ENCODE data around the gene NOTUM. TPM values are rescaled to one million over a fixed set of nuclear protein-coding genes. Genes with fewer than 3 reads are reported as not detected.

NOTUM gene
- total and polyA plus RNA-seq, 2 experiments from 2014 or later, result 0.29 to 1.6 TPM

DNA sequence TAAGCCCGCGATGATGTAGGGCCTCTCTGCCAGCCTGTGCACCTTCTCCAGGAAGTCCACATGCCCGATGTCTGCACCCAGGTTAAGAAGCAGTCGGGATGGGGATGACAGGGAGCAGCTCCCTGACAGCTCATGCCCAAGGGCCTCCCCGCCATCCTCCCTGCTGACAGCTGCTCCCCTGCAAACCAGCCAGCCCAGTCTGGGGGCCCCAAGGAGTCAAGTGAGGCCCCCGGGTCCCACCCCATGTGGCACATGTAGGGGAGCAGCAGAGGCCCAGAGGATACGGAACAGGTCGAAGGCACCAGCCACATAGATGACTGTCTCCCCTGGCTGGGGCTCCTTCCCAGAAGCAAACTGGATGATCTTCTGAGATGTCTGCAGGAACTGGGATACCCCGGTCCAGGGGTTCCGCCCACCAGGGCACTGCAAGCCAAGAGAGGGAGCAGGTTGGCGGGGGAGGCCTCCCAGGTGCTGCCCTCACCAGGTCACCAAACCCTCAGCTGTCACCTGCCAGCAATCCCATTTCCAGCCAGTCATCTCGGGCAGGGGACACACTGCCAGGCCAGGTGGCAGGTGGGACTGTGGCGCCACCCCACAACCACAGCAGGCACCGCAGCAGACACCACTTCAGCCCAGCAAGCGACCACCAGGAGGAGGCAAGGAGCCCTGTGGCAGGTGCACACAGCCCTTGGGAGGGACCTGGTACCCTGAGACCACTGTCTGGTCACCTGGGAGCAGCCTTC, 54.3 kb downstream of the NOTUM start:
- Mint-ChIP-seq H3K27me3 (ENCODE audit: insufficient read depth, low read depth, poor library complexity) (peaks cover 10% of the 10 kb centered on the region), H3K4me1 (peaks cover 3% of the 10 kb centered on the region; the same call in 1 of the 3 replicates), H3K27ac (no peak overlapping the region), H3K4me3 (no peak overlapping the region), H3K36me3 (ENCODE audit: low read depth) (no peaks in the 10 kb centered on the region), H3K9me3 (no peaks in the 10 kb centered on the region)
- Histone ChIP-seq H4K20me1 (replicated peaks; ENCODE audit: insufficient read depth) (peaks cover 9% of the 10 kb centered on the region), H3K4me2 (no peak overlapping the region), H3K4me1 (ENCODE audit: insufficient read depth) (peaks cover 6% of the 10 kb centered on the region), H3K27ac (ENCODE audit: low read depth) (no peak overlapping the region), H3F3A (replicated peaks; ENCODE audit: low read depth) (peaks cover 20% of the 10 kb centered on the region), H3K27me3 (ENCODE audit: insufficient read depth) (peaks cover 5% of the 10 kb centered on the region; the same call in 1 of the 2 replicates), H3K79me2 (replicated peaks; ENCODE audit: insufficient read depth) (peaks cover 7% of the 10 kb centered on the region), H3K9me2 (ENCODE audit: insufficient read depth) (no peaks in the 10 kb centered on the region), H2AFZ (no peak overlapping the region), H3K4me3 (no peak overlapping the region), H3K36me3 (ENCODE audit: insufficient read depth) (peaks cover 6% of the 10 kb centered on the region; the same call in 1 of the 2 replicates)
- ATAC-seq, result no peak
- DNase-seq (ENCODE audit: low spot score), result peak; percentile 47
- TF ChIP-seq CTCF (conservative IDR thresholded peaks at IDR 0.05; ENCODE audit: low read depth in 2 of 2) (peak; percentile 40 to 81), ZNF462 (CRISPR knock-in tag; IDR thresholded peaks at IDR 0.05) (no peak)

Data from GM23338 (cell line).